Epithelial cell of esophagus (primary cell): ENCODE results near the gene FBXL22.

Experiments used
- DNase-seq: peaks from one replicate; pipeline ENCODE4 v3.0.0; 2010; ENCODE audit warnings: low read depth
- H3K4me3 ChIP-seq: 2 replicates; pipeline ENCODE4 v1.5.1; 2011; ENCODE audit warnings: mild to moderate bottlenecking, low read length, control low read depth
- TF ChIP-seq, protein P1 (sequence below): IDR thresholded peaks from 2 replicates; pipeline ENCODE4 v1.5.1; 2011; ENCODE audit warnings: low read depth, mild to moderate bottlenecking, low read length, control low read depth, inconsistent platforms; ENCODE audit not compliant: insufficient read depth; ENCODE audit errors: missing control alignments

Gene FBXL22, protein sequence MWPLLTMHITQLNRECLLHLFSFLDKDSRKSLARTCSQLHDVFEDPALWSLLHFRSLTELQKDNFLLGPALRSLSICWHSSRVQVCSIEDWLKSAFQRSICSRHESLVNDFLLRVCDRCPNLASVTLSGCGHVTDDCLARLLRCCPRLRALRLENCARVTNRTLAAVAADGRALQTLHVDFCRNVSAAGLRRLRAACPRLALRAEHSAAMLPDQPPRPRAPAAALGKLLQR

DNA sequence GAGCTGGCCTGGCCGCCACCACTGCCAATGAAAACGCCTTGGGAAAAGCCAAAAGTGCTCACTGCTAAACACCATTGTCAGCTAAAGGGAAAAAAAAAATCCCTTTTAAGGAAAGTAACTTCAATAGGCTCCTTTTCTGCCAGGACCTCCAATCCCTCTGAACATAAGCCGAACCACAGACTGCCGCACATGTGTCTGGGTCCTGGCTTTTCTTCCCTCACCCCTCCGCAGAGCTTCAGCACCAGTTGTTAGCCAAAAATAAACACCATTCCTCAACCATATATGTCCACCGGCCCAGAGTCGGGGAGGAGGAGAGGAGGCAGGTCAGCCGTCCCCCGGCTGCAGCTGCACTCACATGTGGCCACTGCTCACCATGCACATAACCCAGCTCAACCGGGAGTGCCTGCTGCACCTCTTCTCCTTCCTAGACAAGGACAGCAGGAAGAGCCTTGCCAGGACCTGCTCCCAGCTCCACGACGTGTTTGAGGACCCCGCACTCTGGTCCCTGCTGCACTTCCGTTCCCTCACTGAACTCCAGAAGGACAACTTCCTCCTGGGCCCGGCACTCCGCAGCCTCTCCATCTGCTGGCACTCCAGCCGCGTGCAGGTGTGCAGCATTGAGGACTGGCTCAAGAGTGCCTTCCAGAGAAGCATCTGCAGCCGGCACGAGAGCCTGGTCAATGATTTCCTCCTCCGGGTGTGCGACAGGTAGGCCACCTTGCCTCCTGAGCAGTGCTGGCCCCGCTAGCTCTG, at the start of gene FBXL22:
FBXL22 (plus strand) TSS at position 350 of the 753 bp plus-strand sequence; CDS start at position 356, 6 bp downstream.
- TF ChIP-seq, protein P1, sequence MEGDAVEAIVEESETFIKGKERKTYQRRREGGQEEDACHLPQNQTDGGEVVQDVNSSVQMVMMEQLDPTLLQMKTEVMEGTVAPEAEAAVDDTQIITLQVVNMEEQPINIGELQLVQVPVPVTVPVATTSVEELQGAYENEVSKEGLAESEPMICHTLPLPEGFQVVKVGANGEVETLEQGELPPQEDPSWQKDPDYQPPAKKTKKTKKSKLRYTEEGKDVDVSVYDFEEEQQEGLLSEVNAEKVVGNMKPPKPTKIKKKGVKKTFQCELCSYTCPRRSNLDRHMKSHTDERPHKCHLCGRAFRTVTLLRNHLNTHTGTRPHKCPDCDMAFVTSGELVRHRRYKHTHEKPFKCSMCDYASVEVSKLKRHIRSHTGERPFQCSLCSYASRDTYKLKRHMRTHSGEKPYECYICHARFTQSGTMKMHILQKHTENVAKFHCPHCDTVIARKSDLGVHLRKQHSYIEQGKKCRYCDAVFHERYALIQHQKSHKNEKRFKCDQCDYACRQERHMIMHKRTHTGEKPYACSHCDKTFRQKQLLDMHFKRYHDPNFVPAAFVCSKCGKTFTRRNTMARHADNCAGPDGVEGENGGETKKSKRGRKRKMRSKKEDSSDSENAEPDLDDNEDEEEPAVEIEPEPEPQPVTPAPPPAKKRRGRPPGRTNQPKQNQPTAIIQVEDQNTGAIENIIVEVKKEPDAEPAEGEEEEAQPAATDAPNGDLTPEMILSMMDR, result no peak
- no peak within 1 kb of the TSS for H3K4me3 ChIP-seq
- no peak for DNase-seq

DNA sequence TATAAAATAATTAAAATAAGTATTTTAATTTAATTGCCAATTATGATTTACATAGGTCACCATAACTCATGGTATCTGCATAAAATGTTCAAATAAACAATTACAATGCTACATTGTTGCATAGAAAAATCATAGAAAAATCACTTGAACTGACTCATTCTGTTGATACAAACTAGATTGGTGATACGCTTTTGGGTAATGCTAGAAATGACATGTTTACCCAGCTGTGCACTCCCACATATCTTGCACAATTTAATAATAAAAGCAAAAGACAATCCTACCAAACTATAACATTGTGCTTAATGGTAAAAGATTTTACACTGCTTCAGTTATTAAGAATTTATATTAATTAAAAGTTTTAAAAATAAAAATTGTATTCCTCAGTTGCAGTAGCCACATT, 45.8 kb upstream of the FBXL22 start:
- peak; percentile 64 for DNase-seq
- no peak overlapping the region for H3K4me3 ChIP-seq
- TF ChIP-seq, protein P1, result no peak

DNA sequence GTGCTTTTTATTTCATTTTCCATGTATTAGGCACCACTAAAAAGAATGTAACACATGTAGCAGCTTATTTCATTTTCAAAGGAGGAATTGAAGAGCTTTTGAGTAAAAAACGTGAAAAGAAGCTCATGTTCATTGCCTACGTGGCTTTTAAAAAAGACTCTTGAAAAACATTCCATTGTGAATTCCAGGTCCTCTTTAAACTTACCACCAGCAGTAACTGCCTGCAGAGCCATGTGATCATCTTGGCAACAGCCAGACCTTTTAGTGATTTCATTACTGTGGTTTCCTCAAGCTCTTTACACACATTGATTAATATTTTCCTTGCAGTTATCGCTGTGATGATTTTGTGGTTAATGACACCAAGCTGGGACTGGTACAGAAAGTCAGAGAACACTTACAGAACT, 43.8 kb upstream of the FBXL22 start:
- peak; percentile 83 for DNase-seq
- no peak overlapping the region for H3K4me3 ChIP-seq
- TF ChIP-seq, protein P1, result no peak

DNA sequence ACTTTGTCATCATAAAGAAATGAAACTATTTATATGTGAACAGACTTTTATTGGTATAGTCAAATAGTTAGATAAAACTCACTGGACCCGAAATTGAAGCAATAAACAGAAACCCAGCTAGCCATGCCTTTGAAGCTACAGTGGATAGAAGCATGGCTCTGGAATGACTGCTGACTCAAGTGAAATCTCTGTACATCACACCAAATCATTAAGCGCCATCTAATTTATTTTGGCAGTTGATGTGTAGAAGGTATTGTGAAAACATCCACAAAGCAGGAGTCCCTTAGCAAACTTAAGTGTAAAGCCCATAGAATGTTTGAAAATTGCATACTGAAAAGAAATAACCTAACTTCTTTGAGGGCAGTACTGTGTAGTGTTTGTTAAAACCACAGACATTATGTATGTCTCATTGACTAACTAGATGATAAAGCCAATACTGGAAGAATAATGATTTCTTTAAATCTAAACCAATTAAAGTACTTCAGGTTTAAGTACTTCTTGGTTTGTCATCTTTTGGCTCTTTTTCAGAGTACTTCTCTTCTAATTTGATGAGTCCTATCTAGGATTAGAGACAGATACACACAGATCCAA, 42.8 kb upstream of the FBXL22 start:
- DNase-seq, result no peak
- TF ChIP-seq, protein P1, result no peak

DNA sequence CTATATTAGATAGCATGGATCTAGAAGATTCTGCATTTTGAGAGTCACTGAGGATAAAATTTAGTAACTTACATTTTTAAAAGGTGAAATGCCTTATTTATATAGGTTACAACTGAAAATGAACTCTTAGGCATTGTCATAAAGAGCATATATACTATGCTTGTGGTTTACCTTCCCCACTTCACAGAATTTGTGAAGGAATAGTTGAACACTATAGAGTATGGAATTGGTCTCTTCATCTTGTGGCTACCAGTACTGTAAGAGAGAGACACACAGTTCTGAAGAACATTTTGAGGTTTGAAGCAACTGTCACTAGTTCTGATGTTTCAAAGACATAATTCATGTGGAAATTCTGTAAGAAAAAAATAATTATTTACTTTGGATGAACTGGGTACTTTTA, 41.7 kb upstream of the FBXL22 start:
- no peak for DNase-seq
- H3K4me3 ChIP-seq, result no peak overlapping the region
- TF ChIP-seq, protein P1, result no peak

More for the DNA sequence above, 42.8 kb upstream of the FBXL22 start:
- H3K4me3 ChIP-seq, result no peak overlapping the region

DNA sequence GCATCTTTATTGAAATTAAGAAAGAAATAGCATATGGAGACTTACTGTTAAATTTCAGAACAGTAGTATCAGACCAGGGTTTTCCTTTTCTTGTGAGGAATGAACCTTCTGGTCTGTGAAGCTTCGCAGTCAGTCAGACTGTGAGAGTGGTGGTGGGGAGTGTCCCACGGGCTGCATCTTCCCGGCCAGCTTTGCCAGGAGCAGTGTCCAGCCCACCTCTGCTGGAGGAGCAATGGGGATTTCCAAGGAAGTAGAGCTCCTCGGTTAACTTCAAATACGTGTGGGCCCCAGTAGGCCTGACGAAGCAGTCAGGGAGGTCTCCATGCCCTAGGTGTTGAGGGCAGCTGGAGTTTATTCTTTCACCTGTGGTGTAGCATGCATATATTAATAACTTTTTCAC, 40.9 kb upstream of the FBXL22 start:
- no peak for DNase-seq
- TF ChIP-seq, protein P1, result no peak
- no peak overlapping the region for H3K4me3 ChIP-seq

DNA sequence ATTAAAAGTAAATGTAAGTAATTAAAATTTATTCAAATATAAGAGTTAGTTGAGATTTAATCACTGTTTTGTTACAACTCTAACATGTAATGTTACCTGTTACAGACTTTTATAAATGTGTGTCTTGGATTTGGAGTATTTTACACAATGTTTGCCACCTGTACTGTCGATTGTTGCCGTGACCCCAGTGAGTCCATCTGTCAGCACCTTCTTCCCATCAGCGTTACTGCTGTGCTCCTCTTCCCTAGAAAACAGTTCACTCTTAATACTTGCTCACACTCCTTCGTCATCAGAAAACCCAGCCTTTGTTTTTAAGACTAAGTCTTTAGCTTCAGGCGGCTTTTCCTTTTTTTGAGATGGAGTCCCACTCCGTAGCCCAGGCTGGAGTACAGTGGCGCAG, 40.5 kb upstream of the FBXL22 start:
- TF ChIP-seq, protein P1, result no peak
- DNase-seq, result no peak

More for the DNA sequence above, 40.5 kb upstream of the FBXL22 start:
- H3K4me3 ChIP-seq, result no peak overlapping the region
